ENCODE data around the gene GMIP. TPM values are rescaled to one million over a fixed set of nuclear protein-coding genes. Genes with fewer than 3 reads are reported as not detected.
A peak's percentile ranks its signal among the peaks of the same experiment; 100 is the strongest.

Gene GMIP
- polyA plus RNA-seq, 3 donors: 41.4 to 91.4 (median 75.1) TPM

DNA sequence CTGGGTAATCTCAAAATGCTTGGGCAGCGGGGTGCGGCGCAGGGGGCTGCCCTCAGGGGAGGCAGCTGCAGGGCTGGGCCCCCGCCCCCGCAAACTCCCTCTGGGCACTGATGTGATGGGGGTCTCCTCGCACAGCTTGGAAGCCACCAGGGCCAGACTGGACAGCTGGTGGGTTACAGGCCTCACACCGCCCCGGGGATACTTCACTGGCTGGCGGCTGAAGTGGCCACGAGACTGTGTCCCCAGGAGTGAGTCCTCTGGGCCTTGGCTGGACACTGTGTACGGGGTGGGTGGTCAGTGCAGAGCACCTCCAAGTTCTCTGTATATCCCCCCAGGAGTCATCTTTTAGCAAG lies 13.4 kb downstream of the GMIP start:
- H3K9me3 ChIP-seq (replicated peaks in 1 of 2; ENCODE audit: control insufficient read depth in 1 of 2, insufficient read depth in 1 of 2, low read length in 2 of 2): no peaks in the 10 kb centered on the region
- Mint-ChIP-seq H3K4me3 (no peak overlapping the region), H3K9me3 (peaks cover 0 to 3% (median 2%) of the 10 kb centered on the region in 7 donors), H3K36me3 (peaks cover 54 to 59% of the 10 kb centered on the region in 2 donors), H3K27ac (no peak overlapping the region), H3K27me3 (ENCODE audit: low read depth in 3 of 3) (peaks cover 5 to 14% (median 14%) of the 10 kb centered on the region in 3 donors), H3K4me1 (peaks cover 19% of the 10 kb centered on the region)
- H2AFZ ChIP-seq (ENCODE audit: insufficient read depth, low read depth, low read length, poor library complexity, severe bottlenecking): no peak overlapping the region
- H3K79me2 ChIP-seq (ENCODE audit: insufficient read depth, low read length): peaks cover 12% of the 10 kb centered on the region
- peaks cover 72% of the 10 kb centered on the region for H4K20me1 ChIP-seq (ENCODE audit: insufficient read depth, low read length)
- TF ChIP-seq, protein P1, sequence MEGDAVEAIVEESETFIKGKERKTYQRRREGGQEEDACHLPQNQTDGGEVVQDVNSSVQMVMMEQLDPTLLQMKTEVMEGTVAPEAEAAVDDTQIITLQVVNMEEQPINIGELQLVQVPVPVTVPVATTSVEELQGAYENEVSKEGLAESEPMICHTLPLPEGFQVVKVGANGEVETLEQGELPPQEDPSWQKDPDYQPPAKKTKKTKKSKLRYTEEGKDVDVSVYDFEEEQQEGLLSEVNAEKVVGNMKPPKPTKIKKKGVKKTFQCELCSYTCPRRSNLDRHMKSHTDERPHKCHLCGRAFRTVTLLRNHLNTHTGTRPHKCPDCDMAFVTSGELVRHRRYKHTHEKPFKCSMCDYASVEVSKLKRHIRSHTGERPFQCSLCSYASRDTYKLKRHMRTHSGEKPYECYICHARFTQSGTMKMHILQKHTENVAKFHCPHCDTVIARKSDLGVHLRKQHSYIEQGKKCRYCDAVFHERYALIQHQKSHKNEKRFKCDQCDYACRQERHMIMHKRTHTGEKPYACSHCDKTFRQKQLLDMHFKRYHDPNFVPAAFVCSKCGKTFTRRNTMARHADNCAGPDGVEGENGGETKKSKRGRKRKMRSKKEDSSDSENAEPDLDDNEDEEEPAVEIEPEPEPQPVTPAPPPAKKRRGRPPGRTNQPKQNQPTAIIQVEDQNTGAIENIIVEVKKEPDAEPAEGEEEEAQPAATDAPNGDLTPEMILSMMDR (IDR thresholded peaks at IDR 0.05): no peak
- H3K4me2 ChIP-seq (replicated peaks; ENCODE audit: extremely low read depth, low read length, poor library complexity, severe bottlenecking): no peak overlapping the region
- peak in 1 of 3 donors; percentile 2 for DNase-seq
- no peak overlapping the region for H3K9ac ChIP-seq (ENCODE audit: insufficient read depth, low read length, poor library complexity, severe bottlenecking)
- no peak overlapping the region for H3K27ac ChIP-seq (ENCODE audit: low read depth in 1 of 2, low read length in 2 of 2)
- intact Hi-C loops (cut with micrococcal nuclease): no loop called here
- H3K27me3 ChIP-seq (ENCODE audit: control insufficient read depth in 2 of 2, insufficient read depth in 2 of 2, low read length in 2 of 2): no peaks in the 10 kb centered on the region
- H3K36me3 ChIP-seq (replicated peaks in 1 of 2; ENCODE audit: control insufficient read depth in 1 of 2, insufficient read depth in 2 of 2, low read length in 2 of 2): peaks cover 51 to 57% of the 10 kb centered on the region in 2 donors
- WGBS (ENCODE audit: insufficient coverage): 93% methylated on average over 10 of the region's 11 CpGs
- peaks cover 18 to 30% of the 10 kb centered on the region in 2 donors for H3K4me1 ChIP-seq (ENCODE audit: control insufficient read depth in 1 of 2, insufficient read depth in 2 of 2, low read length in 2 of 2)
- H3K4me3 ChIP-seq (replicated peaks in 1 of 3; ENCODE audit: low read depth in 2 of 3, low read length in 3 of 3): no peak overlapping the region

DNA sequence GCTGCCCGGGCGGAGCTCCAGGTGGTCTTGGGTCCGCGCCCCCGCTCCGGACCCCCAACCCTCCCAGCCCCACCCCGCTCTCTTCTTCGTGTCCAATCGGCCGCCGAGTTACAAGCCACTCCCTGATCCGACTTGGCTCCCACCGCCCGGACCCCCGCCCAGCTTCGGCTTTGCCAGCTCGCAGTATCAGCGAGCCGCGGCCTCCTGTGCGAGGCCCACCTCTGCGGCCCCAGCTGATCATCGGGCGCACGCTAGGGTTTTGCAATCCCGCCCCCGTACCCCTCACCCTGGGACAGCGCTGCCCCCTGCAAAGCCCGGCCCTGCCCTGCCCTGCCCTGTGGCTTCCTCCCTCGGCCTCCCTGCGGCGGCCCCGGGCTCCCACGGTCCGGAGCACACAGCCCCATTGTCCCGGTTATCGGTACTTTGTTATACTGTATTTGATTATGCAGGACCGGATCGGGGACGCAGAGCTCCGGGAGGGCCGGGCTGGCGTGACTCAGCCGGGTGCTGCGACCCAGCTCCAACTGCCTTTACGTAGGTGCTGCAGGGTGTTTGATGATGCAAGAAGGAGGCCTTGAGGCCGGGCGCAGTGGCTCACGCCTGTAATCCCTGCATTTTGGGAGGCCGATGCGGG lies 14.8 kb downstream of the GMIP start:
- peak; percentile 69 to 84 (median 74) for DNase-seq
- Histone ChIP-seq H3K27ac (ENCODE audit: low read depth in 1 of 2, low read length in 2 of 2) (no peak overlapping the region), H3K27me3 (ENCODE audit: control insufficient read depth in 2 of 2, insufficient read depth in 2 of 2, low read length in 2 of 2) (no peaks in the 10 kb centered on the region), H3K4me2 (replicated peaks; ENCODE audit: extremely low read depth, low read length, poor library complexity, severe bottlenecking) (peak overlapping the region; percentile 82), H3K9ac (ENCODE audit: insufficient read depth, low read length, poor library complexity, severe bottlenecking) (peak overlapping the region; percentile 54), H3K4me3 (replicated peaks in 1 of 3; ENCODE audit: low read depth in 2 of 3, low read length in 3 of 3) (peak overlapping the region; percentile 7 to 64 (median 17)), H3K4me1 (ENCODE audit: control insufficient read depth in 1 of 2, insufficient read depth in 2 of 2, low read length in 2 of 2) (peaks cover 18 to 30% of the 10 kb centered on the region in 2 donors), H2AFZ (ENCODE audit: insufficient read depth, low read depth, low read length, poor library complexity, severe bottlenecking) (no peak overlapping the region), H4K20me1 (ENCODE audit: insufficient read depth, low read length) (peaks cover 58% of the 10 kb centered on the region), H3K36me3 (replicated peaks in 1 of 2; ENCODE audit: control insufficient read depth in 1 of 2, insufficient read depth in 2 of 2, low read length in 2 of 2) (peaks cover 45 to 52% of the 10 kb centered on the region in 2 donors), H3K9me3 (replicated peaks in 1 of 2; ENCODE audit: control insufficient read depth in 1 of 2, insufficient read depth in 1 of 2, low read length in 2 of 2) (no peaks in the 10 kb centered on the region), H3K79me2 (ENCODE audit: insufficient read depth, low read length) (no peaks in the 10 kb centered on the region)
- Mint-ChIP-seq H3K27me3 (ENCODE audit: low read depth in 3 of 3) (peaks cover 4 to 14% (median 12%) of the 10 kb centered on the region in 3 donors), H3K4me1 (peaks cover 19% of the 10 kb centered on the region), H3K9me3 (peaks cover 0 to 3% (median 2%) of the 10 kb centered on the region in 7 donors), H3K4me3 (peak overlapping the region; percentile 75 to 80), H3K27ac (peak overlapping the region in 5 of 7 donors; percentile 28 to 79 (median 35)), H3K36me3 (peaks cover 50 to 58% of the 10 kb centered on the region in 2 donors)
- 2% methylated on average over 35 of the region's 51 CpGs for WGBS (ENCODE audit: insufficient coverage)
- TF ChIP-seq, protein P1 (IDR thresholded peaks at IDR 0.05): no peak
- intact Hi-C loops (cut with micrococcal nuclease): no loop called here
